Raji (cell line): Measurements from ENCODE around the gene SHISA9.

Source experiments
- POLR2A ChIP-seq: IDR thresholded peaks from 2 replicates; pipeline ENCODE4 v1.6.1; 2011; ENCODE audit warnings: low read depth, low read length, control low read depth; ENCODE audit not compliant: insufficient read depth

The SHISA9 gene

GRCh38 chr16:13242201-13242600 lies 340.8 kb downstream of the SHISA9 start:
- no peak for TF ChIP-seq POLR2A

- TF ChIP-seq POLR2A = no peak
Observed at GRCh38 chr16:13244770-13245169, 343.4 kb downstream of the SHISA9 start.

- no peak for TF ChIP-seq POLR2A
Observed at GRCh38 chr16:13245713-13246377, 344.4 kb downstream of the SHISA9 start.

- TF ChIP-seq POLR2A = no peak
Observed at GRCh38 chr16:13254998-13255614, 353.7 kb downstream of the SHISA9 start.

- no peak for TF ChIP-seq POLR2A
Observed at GRCh38 chr16:13262270-13263090, 361.1 kb downstream of the SHISA9 start.

- no peak for TF ChIP-seq POLR2A
Observed at GRCh38 chr16:13264749-13265552, 363.6 kb downstream of the SHISA9 start.

- TF ChIP-seq POLR2A = no peak
Observed at GRCh38 chr16:13269359-13269758, 368.0 kb downstream of the SHISA9 start.

GRCh38 chr16:13269905-13270528 lies 368.6 kb downstream of the SHISA9 start:
- TF ChIP-seq POLR2A = no peak

GRCh38 chr16:13270602-13271001 lies 369.2 kb downstream of the SHISA9 start:
- no peak for TF ChIP-seq POLR2A

GRCh38 chr16:13289515-13289914 lies 388.1 kb downstream of the SHISA9 start:
- TF ChIP-seq POLR2A = no peak
